ENCODE measurements around the gene TMPRSS11E.
"Not testable (repeated sequence)": the region's sequence is repeated elsewhere in the genome, so short reads cannot be mapped to it uniquely, and the experiment has no call there.

TMPRSS11E gene

DNA sequence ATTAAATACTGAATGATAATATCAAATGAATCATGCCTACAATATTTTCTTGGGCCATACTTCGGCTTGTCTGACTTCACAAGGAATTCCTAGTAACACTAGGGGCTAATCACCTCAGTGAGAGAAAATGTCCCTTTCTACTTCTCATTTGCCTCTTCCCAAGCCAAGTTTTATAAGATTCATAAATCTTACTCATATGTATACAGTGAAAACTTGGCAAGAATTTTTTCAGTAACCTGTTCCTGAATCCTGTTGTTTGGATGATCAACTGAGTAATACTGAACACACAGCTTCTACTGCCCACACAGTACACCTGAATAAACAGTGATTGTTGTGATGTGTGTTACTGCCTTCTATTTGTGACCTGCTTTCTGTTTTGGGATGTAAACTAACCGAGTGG lies 16.5 kb downstream of the TMPRSS11E start:
- no peak for DNase-seq

DNA sequence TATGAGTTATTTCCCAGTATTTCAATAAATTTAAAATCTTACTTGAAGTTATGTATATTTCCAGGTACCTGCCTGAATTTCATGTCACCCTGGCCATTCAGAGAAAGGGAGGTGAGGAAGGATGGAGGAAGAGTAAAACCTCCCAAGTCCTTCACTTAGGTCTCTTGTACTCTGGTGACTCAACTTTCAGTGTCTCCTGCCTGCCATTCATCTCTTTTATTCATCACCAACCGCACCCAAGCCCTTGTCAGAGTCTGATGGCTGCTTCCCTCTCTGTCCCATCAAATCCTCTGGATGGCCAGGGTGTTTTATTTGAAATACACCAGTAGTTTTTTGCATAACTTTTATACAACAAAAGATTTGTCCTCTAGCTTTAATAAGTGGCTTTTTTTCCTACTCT lies 17.8 kb downstream of the TMPRSS11E start:
- DNase-seq, result no peak

- no peak for DNase-seq
Measured at GRCh38 chr4:68466185-68466584, 18.9 kb downstream of the TMPRSS11E start.

DNA sequence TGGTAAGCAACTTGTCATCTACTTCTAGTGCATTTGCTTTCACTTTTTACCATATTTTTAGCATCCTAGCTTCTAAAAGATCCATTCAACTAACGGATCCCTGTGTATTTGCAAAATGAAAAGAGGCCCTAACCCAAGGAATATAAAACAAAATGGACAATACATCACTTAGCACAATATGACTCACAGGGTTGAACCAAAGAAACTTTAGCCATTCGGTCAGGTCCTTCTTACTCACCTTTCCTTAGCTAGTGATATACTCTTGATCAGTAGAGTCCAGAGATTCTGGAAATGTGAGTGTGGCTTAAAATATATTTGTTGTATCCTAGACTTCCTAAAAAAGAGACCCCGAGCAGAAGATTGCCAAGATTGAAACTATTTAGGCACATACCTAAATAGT lies 19.5 kb downstream of the TMPRSS11E start:
- no peak for DNase-seq

DNA sequence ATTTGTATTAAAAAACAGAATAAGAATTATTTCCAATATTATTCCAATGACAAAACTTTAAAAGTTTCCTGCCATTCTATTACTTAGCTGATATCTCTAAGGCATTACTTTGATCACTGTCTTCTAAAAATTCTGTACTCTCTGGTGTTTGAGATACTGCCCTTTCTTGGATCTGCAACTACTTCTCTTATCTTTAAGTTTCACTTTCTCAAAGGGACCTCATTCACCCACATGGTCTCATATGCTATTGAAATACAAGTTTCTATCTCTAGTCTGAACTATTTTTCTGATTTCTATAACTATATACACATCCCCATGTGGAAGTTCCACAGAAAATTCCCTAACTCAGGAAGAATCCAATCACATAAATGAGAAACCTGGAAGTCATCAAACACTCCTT lies 22.2 kb downstream of the TMPRSS11E start:
- DNase-seq, result no peak

DNA sequence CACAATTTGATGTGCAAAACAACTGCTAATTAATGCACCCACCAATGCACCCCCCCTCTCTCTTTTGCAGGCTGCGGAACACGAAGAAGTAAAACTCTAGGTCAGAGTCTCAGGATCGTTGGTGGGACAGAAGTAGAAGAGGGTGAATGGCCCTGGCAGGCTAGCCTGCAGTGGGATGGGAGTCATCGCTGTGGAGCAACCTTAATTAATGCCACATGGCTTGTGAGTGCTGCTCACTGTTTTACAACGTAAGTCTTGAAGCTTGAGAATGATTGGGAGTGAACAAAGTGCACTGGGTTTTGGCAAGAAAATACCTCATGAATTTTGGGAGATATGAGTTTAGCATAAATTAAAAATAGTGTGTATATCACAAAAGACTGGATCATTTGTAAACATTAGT lies 28.9 kb downstream of the TMPRSS11E start:
- DNase-seq, result no peak

DNA sequence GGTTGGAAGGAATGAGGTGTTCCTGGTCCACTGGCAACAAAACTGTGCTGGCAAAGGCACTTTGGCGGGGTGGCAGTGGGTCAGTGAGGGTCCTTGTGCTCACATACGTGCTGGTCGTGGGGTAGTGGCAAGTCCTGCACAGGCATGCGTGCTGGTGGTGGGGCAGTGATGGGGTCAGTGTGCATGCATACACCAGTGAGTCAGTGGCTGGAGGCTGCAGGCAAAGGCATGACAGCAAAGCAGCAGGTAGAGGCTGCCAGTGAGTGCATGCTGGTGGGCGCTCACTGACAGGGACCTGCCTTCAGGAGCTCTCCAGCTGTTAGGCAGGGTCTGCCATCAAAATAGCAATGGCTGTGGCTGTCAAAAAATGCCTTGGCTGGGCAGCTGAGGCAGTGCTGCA lies 42.1 kb downstream of the TMPRSS11E start:
- DNase-seq, result no peak

- peak; percentile 57 for DNase-seq
Measured at GRCh38 chr4:68490826-68491457, 43.7 kb downstream of the TMPRSS11E start.

GRCh38 chr4:68494688-68495087 lies 47.4 kb downstream of the TMPRSS11E start:
- peak; percentile 2 for DNase-seq

DNA sequence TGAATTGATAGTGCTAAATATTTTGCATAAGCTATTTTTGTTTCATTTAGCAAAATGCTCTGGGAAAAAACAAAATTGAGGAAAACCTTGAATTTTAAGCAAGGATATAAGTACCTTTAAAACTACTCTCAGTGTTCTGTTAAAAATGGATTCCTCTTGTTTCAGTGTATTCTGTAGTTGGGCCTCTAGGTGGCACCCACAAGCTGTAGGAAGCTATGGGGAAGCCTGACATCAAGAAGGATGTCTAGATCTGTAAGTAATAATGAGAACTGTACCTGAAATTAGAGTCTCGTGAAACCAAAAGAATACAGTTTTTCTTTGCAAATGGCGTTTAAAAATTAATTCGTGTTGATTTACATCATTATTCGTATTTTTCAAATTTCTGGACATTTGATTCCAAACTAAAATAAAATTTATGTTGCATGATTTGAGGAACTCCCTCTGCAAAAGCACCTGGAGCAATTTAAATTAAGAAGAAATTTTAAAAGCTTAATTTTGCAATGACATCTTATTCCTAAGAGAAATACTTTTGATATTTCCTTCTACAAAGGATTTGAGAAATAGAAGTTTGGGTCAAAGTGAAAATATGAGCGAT lies 51.2 kb downstream of the TMPRSS11E start:
- DNase-seq, result peak; percentile 49

GRCh38 chr4:68499021-68499420 lies 51.8 kb downstream of the TMPRSS11E start:
- DNase-seq, result no peak

DNA sequence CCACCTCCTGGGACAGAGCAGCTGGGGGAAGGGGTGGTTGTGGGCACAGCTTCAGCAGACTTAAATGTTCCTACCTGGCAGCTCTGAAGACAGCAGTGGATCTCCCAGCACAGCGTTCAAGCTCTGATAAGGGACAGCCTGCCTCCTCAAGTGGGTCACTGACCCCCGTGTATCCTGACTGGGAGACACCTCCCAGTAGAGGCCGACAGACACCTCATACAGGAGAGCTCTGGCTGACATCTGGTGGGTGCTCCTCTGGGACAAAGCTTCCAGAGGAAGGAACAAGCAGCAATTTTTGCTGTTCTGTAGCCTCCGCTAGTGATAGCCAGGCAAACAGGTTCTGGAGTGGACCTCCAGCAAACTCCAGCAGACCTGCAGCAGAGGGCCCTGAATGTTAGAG lies 56.2 kb downstream of the TMPRSS11E start:
- DNase-seq, result not testable (repeated sequence)

GRCh38 chr4:68504836-68505235 lies 57.6 kb downstream of the TMPRSS11E start:
- DNase-seq, result not testable (repeated sequence)

DNA sequence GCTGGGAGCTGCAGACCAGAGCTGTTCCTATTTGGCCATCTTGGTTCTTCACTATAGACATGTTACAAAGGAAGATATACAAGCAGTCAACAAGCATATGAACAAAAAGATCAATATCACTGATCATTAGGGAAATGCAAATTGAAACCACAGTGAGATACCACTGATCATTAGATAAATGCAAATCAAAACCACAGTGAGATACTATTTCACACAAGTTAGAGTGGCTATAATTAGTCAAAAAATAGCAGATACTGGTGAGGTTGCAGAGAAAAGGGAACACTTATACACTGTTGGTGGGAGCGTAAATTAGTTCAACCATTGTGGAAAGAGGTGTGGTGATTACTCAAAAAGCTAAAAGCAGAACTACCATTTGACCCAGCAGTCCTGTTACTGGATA lies 58.2 kb downstream of the TMPRSS11E start:
- not testable (repeated sequence) for DNase-seq

- no peak for DNase-seq
Measured at GRCh38 chr4:68518889-68519288, 71.6 kb downstream of the TMPRSS11E start.

GRCh38 chr4:68520985-68521384 lies 73.7 kb downstream of the TMPRSS11E start:
- DNase-seq, result no peak

DNA sequence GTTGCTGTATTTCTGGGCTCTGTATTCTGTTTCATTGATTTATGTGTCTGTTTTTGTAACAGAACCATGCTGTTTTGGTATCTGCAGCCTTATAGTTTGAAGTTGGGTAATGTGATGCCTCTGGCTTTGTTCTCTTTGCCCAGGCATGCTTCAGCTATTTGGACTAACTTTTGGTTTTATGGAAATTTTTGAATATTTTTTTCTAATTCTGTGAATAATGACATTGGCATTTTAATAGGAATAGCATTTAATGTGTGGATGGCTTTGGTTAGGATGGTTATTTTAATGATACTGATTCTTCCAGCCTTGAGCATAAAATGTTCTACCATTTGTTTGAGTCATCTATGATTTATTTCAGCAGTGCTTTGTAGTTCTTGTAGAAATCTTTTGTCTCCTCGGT lies 75.0 kb downstream of the TMPRSS11E start:
- not testable (repeated sequence) for DNase-seq

DNA sequence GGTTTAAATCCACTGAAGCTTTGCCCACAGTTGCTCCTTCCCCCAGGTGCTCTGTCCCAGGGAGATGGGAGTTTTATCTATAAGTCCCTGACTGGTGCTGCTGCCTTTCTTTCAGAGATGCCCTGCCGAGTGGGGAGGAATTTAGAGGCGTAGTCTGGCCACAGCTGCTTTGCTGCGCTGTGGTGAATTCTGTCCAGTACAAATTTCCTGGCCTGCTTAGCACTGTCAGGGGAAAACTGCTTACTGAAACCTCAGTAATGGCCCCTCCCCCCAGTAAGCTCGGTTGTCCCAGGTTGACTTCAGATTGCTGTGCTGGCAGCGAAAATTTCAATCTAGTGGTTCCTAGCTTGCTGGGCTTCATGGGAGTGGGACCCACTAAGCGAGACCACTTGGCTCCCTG lies 88.7 kb downstream of the TMPRSS11E start:
- DNase-seq, result no peak

GRCh38 chr4:68536375-68536774 lies 89.1 kb downstream of the TMPRSS11E start:
- no peak for DNase-seq

GRCh38 chr4:68542742-68543141 lies 95.5 kb downstream of the TMPRSS11E start:
- DNase-seq, result not testable (repeated sequence)

Data from RPMI8226 (cell line).